GM19468 (cell line): ENCODE measurements around the gene ADAMTS14.

Experiments
- ATAC-seq: cut with Tn5 transposase; IDR thresholded peaks from one replicate; pipeline ENCODE4 v1.9.1; 2021; ENCODE audit warnings: mild to moderate bottlenecking, moderate library complexity, moderate number of reproducible peaks; ENCODE audit not compliant: unreplicated experiment; ENCODE audit errors: extremely low read depth

Gene ADAMTS14

DNA sequence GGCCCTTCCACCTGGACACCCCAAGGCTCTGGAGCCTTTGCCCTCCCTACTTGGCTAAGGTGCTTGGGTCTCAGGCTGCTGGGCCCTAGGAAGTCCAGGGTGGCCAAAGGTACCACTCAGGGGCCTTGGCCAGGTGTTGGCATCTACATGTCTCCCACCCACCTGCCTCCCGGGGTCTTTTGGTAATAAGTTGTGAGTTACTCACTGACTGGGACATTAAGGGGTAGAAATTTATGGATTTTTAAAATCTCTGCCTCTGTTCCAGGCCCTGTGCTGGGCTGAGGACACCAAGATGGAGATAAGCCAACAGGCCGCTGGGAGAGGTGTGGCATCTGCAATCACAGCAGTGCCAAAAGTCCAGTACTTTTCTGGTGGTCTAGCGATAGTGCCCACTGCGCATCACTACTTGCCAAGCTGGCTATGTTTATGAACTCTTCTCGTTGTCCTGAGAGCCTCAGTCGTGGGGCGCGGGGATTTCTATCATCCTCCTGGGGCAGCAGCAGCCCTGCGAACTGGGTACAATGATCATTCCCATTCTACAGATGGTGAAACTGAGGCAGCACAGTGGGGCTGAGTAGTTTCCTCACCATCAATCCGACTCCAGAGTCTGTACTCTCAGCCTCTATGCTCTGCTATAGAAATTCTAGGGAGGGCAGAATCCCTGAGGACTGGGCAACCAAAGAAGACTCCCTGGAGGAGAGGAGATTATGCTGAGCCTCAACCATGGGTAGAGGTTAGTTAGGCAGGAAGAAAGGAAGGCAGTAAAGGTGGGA, 76.7 kb downstream of the ADAMTS14 start:
- ATAC-seq = no peak

DNA sequence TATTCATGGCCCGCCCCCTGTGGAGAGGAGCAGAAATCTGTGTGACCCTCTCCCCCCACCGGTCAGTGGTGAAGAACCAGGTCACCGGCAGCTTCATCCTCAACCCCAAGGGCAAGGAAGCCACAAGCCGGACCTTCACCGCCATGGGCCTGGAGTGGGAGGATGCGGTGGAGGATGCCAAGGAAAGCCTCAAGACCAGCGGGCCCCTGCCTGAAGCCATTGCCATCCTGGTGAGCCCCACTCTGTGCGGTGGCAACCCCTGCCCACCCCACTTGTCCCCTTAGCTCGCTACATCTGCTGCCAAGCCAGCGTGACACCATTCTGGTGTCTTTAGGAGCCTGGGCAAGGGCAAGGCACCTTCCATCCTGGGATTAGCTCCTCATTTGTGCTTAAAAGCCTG, 77.5 kb downstream of the ADAMTS14 start:
- ATAC-seq = no peak

DNA sequence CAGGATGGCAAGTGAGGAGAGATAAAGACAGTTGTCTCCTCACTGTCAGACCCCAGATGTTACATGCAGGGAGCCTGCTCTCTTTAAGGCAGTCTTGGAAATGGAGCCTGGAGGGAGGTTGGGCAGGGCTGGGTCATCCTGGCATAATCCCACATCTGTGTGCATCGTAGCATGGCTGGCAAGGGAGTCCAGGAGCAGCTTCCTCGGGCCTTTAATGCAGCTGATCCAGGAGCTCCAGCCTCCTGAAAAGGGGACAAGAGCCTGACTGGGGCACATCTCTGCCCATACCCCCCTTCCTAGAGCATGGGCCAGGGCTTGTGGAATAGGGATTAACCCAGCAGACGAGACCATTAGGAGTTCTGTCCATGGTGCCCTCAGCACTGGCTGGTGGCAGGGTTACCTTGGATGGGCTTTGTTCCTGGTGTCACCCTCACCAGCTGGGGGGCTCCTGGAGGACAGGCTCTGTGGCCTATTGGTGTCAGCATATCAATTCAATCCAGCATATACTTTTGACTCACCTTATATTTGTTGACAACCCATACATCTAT, 77.9 kb downstream of the ADAMTS14 start:
- no peak for ATAC-seq

DNA sequence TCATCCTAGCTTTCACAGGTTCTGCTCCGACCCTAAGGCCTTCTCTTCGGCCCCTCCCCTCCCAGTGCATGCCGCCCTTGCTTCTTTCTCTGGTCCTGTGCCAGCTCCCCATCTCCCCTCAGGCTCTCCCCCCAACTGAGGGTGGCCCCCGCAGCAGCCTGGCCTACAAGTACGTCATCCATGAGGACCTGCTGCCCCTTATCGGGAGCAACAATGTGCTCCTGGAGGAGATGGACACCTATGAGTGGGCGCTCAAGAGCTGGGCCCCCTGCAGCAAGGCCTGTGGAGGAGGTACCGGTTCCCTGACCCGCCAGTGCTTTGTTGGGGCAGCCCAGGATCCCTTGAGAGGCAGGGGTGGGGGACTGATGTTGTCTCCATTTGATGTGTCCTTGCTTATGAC, 79.0 kb downstream of the ADAMTS14 start:
- ATAC-seq = no peak

DNA sequence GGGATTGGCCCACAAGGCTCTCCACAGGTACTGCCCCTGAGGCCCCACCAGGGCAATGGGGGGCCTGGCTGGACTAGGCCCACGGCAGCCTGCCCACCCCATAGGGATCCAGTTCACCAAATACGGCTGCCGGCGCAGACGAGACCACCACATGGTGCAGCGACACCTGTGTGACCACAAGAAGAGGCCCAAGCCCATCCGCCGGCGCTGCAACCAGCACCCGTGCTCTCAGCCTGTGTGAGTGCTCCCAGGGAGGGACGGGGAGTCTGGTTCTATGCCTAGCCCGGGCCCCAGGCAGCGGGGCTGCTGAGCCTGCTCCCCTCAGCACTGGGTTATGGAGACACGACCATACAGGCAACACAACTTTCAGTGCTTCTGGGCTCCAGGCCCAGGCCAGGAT, 79.7 kb downstream of the ADAMTS14 start:
- no peak for ATAC-seq

DNA sequence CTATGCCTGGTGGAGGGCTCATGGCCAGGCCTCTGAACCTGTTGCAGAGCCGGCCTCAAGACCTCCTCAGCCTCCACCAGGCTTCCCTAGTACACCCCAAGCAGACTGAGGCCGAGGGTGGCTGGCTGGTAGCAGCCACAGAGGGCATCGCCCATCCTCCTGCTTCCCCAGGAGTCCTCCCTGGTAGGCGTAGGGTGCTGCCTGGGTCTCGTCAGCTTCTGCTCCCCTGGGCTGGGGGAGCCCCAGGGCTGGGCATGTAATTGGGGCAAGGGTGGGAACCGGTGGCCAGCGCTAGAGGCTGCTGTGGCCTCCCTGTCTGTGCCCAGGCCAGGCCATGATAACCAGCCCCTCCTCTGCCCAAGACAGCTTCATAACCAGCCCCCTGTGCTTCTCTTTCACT, 80.3 kb downstream of the ADAMTS14 start:
- no peak for ATAC-seq

DNA sequence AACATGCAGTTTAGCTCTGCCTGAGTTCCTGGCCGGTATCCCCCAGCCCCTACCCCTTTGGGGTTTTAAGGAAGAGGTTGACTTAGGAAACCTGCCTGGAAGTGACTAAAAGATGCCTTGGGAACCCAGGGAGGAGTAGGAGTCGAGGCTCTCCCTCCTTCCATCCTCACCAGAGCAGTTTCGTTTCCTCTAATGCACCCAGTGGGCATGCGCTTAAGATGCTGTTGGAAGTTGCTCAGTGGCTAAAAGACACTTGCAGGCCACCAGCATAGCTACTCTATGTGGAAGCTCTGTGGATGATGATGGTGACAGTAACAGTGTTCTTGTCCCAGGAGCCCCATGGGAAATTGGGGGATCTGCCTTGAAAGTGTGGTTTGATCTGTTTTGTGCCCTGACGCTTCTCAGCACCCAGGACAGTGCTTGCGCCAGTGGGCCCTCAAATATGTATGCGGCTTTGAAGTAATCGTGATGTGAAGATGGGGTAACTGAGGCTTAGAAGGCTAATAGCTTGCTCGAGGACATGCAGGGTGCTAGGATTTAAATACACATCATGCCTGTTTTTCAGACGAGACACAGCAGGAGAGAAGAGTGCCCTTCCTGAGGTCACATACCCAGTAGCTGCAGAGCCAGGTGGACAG, 80.8 kb downstream of the ADAMTS14 start:
- ATAC-seq = no peak

DNA sequence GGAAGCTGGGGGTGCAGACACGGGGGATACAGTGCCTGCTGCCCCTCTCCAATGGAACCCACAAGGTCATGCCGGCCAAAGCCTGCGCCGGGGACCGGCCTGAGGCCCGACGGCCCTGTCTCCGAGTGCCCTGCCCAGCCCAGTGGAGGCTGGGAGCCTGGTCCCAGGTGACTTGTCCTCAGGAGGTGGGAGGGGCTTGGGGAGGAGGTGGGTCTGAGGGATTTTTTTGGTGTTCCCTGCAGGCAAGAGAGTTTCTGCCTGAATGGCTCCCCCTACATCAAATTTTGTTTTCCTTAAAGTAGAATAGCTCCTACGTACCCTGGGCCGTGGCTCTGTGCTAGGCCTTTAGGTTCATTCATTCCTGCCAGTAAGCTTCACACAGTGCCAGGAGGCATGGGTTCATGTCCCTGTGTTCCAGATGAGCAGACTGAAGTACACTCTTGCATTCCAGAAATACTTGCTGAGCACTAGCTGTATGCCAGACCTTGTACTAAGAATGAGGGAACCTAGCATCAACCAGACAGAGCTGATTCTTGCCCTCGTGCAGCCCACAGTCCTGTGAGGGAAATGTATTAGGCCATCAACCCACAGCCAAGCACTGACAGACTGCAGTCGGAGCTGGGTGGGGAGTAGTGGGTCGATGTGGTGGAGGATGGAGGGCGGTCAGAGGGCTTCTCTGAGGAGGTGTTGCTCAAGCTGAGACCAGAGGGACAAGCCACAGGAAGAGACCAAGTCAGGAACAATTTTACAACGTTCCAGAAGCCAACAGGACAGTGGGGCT, 81.7 kb downstream of the ADAMTS14 start:
- ATAC-seq = no peak

DNA sequence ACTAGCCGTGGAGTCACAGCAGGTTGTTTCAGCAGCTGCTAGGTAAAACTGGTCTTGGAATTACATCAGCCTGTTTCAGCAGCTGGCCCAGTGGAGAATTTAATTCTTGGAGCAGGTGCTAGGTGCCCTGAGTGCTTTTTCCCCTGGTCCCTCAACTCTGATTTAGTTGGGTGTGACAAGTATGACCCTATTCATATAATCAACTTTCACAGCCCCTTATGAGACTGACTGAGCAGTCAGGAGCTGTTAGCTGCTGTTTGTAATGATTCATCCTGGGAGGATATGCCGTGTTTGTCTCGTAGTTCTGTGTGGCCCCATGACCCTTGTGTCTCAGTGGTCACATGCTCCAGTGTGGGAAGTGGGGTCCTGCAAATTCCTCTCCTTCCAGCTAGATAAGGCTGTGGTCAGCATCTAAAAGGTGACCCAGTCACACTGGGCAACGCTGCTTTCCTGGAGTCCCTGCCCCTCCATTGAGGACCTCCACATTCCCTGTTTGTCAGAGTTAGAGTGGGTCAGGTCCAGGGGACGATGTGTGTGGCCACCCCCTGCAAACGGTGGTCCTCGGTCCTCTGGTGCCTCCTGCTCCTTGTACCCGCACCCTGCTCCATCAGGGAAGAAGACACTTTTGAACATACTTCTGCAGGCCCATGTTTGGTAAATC, 84.5 kb downstream of the ADAMTS14 start:
- ATAC-seq = no peak

DNA sequence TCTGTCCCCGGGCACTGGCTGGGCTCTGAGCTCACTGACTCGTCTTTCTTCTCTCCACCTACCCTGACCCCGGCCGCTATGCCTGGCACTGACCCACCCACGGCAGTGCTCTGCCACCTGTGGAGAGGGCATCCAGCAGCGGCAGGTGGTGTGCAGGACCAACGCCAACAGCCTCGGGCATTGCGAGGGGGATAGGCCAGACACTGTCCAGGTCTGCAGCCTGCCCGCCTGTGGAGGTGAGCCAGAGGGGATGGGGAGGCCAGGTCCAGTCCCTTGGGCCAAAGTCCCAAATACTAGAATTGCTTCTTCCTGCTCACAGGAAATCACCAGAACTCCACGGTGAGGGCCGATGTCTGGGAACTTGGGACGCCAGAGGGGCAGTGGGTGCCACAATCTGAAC, 85.5 kb downstream of the ADAMTS14 start:
- no peak for ATAC-seq

DNA sequence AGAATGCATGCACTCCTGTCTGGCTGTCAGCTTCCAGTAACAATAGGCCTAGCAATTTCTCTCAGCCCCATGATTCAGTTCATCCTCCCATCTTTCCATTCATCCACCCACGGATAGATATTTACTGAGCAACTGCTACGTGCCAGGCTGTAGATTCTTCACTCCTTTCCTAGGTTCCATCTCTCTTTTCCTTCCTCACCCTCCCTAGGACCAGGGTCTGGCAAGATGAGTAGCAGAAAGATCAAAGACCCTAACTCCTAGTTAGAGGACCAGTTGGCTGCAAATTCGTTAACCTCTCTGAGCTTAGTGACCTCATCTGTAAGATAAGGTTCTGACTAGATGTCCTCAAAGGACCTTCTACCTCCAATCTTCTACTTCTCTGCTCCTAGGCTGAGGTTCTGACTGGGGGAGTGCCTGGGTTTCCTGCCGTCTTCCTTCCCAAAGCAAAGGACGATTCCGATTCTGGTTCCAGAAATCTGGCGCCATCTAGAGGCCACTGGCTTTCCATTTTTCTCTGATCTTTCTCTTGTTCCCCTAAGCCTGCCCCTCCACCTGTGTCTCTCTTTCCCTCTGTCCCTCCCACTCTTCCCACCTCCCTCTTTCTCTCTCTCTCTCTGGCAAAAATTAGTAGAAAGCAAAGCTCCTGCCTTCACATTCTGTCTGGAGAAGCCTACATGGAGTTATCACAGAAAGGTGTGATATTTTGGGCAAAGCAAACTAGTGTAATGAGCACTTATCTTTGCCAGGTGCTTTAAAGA, 86.6 kb downstream of the ADAMTS14 start:
- no peak for ATAC-seq

DNA sequence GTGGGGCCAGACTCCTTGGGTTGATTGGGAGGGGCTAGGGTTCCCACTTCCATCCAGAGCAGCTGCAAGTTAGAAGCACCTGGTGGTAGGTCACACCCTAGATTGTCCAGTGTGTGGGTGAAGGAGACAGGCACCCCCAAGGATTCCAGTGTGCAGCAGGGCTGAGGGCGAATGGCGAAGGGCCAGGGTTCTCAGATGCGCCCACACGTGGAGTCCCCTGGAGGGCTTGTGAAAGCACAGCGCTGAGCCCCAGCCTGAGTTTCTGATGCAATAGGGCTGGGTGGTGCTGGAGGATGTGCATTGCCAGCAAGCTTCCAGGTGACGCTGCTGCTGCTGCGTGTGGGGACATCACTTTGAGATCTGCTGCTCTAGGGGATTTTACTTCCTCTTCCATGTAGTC, 87.5 kb downstream of the ADAMTS14 start:
- no peak for ATAC-seq

DNA sequence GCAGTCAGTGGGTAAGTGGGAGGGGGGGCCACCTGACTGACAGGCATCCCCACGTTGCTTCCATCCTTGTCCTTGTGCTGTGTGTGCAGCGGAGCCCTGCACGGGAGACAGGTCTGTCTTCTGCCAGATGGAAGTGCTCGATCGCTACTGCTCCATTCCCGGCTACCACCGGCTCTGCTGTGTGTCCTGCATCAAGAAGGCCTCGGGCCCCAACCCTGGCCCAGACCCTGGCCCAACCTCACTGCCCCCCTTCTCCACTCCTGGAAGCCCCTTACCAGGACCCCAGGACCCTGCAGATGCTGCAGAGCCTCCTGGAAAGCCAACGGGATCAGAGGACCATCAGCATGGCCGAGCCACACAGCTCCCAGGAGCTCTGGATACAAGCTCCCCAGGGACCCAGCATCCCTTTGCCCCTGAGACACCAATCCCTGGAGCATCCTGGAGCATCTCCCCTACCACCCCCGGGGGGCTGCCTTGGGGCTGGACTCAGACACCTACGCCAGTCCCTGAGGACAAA, 88.0 kb downstream of the ADAMTS14 start:
- no peak for ATAC-seq

DNA sequence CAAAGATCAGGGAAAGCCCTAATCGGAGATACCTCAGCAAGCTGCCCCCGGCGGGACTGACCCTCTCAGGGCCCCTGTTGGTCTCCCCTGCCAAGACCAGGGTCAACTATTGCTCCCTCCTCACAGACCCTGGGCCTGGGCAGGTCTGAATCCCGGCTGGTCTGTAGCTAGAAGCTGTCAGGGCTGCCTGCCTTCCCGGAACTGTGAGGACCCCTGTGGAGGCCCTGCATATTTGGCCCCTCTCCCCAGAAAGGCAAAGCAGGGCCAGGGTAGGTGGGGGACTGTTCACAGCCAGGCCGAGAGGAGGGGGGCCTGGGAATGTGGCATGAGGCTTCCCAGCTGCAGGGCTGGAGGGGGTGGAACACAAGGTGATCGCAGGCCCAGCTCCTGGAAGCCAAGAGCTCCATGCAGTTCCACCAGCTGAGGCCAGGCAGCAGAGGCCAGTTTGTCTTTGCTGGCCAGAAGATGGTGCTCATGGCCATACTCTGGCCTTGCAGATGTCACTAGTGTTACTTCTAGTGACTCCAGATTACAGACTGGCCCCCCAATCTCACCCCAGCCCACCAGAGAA, 88.8 kb downstream of the ADAMTS14 start:
- ATAC-seq = no peak

DNA sequence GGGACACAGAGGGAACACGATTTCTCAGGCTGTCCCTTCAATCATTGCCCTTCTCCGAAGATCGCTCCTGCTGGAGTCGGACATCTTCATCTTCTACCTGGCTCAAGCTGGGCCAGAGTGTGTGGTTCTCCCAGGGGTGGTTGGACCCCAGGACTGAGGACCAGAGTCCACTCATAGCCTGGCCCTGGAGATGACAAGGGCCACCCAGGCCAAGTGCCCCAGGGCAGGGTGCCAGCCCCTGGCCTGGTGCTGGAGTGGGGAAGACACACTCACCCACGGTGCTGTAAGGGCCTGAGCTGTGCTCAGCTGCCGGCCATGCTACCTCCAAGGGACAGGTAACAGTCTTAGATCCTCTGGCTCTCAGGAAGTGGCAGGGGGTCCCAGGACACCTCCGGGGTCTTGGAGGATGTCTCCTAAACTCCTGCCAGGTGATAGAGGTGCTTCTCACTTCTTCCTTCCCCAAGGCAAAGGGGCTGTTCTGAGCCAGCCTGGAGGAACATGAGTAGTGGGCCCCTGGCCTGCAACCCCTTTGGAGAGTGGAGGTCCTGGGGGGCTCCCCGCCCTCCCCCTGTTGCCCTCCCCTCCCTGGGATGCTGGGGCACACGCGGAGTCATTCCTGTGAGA, 89.5 kb downstream of the ADAMTS14 start:
- ATAC-seq = no peak

DNA sequence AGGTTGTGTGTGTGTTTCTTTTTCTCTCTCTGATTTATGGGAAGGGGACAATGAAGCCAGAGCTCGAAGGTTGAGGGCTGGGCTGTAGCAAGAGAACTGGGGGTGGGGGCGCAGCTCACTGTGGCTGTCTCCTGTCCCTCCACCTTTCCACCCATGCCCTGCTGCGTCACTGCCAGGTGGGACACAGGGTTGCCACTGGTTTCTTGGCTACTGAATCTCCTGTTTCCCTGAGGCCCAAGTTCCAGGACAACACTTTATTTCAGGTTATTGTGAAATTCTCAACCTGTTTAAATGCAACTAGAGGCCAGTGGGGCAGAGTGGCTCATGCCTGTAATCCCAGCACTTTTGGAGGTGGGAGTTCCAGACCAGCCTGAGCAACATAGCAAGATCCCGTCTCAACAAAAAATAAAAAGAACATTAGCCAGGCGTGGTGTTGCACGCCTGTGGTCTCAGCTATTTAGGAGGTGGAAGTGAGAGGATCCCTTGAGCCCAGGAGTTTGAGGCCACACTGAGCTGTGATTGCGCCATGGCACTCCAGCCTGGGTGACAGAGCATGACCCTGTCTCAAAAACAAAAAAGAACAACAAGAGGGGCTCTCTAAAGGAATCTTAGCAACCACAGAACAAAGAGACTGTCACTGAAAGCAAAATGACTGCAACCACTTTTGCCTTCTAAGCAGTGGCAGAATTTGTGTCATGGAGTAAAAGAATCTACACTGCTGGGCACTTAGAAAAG, 90.3 kb downstream of the ADAMTS14 start:
- no peak for ATAC-seq

DNA sequence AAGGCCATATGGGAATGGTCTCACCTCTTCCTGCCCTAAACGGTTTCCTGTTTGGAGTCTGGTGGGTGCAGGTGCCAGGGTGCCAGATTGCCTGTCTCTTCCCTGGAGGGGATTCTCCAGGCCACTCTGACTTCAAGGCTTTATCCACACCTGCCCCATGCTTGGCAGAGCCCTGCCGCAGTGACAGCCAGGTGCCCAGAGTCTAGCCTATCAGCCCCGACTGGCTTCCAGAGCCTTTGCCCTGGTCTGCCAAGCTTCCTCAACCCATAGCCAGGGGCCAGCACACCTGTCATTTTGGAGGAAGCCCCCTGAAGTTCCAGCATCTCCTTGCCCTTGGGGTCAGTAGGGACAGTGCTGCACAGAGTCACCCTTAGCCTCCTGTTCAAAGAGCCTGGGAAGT, 91.3 kb downstream of the ADAMTS14 start:
- no peak for ATAC-seq
